SKM-1 treated with dmso at 0.1 percent for 144 hours (cell line): ENCODE measurements around the gene CCR9.
"Not testable (repeated sequence)": the region's sequence is repeated elsewhere in the genome, so short reads cannot be mapped to it uniquely, and the experiment has no call there.

ENCODE experiments used
- DNase-seq: peaks from one replicate; lab custom pipeline; 2025; ENCODE audit not compliant: unreplicated experiment; lab: John Stamatoyannopoulos, UW

CCR9 gene

GRCh38 chr3:45885979-45886705 lies at the start of gene CCR9:
TSS of gene CCR9 (plus strand) at chr3:45886543. CDS start at chr3:45894934, 8,391 bp downstream.
- no peak for DNase-seq

- no peak for DNase-seq
These were observed 47.9 kb upstream of the CCR9 start for GRCh38 chr3:45838466-45838865.

- DNase-seq, result no peak
These were observed 45.0 kb upstream of the CCR9 start for GRCh38 chr3:45841420-45841756.

- peak; percentile 96 for DNase-seq
These were observed 44.4 kb upstream of the CCR9 start, which contains the start of gene LZTFL1 for GRCh38 chr3:45841757-45842491. TSS of gene LZTFL1 (minus strand) at chr3:45842119. CDS start at chr3:45841991, 128 bp downstream.

- no peak for DNase-seq
These were observed 43.3 kb upstream of the CCR9 start for GRCh38 chr3:45842851-45843625.

- DNase-seq, result no peak
These were observed 41.7 kb upstream of the CCR9 start for GRCh38 chr3:45844616-45845015.

- no peak for DNase-seq
These were observed 38.0 kb upstream of the CCR9 start for GRCh38 chr3:45848392-45848791.

- DNase-seq, result no peak
These were observed 33.5 kb upstream of the CCR9 start for GRCh38 chr3:45852828-45853227.

- DNase-seq, result not testable (repeated sequence)
These were observed 30.0 kb upstream of the CCR9 start for GRCh38 chr3:45856323-45856722.

GRCh38 chr3:45857024-45857423 lies 29.3 kb upstream of the CCR9 start:
- DNase-seq, result not testable (repeated sequence)

- no peak for DNase-seq
These were observed 27.4 kb upstream of the CCR9 start for GRCh38 chr3:45858809-45859543.

- no peak for DNase-seq
These were observed 25.9 kb upstream of the CCR9 start for GRCh38 chr3:45860481-45860880.

GRCh38 chr3:45861043-45861719 lies 25.2 kb upstream of the CCR9 start:
- no peak for DNase-seq

- DNase-seq, result no peak
These were observed 21.4 kb upstream of the CCR9 start for GRCh38 chr3:45864760-45865519.

GRCh38 chr3:45865563-45865962 lies 20.8 kb upstream of the CCR9 start:
- no peak for DNase-seq

GRCh38 chr3:45868213-45868612 lies 18.1 kb upstream of the CCR9 start:
- no peak for DNase-seq

- DNase-seq, result no peak
These were observed 17.7 kb upstream of the CCR9 start for GRCh38 chr3:45868650-45869049.

- DNase-seq, result no peak
These were observed 16.7 kb upstream of the CCR9 start for GRCh38 chr3:45869638-45870037.

- no peak for DNase-seq
These were observed 16.2 kb upstream of the CCR9 start for GRCh38 chr3:45870099-45870498.

GRCh38 chr3:45871780-45872179 lies 14.6 kb upstream of the CCR9 start:
- DNase-seq, result no peak
